ENCODE data around the gene RELL1.

RELL1 gene

GRCh38 chr4:37594099-37594498, 92.1 kb downstream of the RELL1 start:
- DNase-seq = no peak

DNA sequence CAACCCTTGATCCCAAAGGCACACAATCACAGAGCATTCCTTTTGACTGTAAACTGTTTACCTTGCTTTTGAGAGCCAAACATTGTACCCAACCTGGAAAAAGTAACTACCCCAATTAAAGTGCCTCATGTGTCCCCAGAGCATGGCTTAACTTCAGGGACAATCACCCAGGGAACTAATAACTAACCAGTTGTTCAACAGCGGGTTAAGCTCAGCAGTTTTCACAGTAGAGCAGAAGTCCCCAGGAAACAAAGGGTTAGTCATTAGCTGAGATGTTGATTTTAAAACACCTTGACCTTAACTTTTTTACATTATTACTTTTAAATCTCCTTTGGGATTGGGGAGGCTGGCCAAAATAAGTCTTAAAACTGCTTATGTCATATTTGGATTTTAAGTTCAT, 94.8 kb downstream of the RELL1 start:
- no peak for DNase-seq

GRCh38 chr4:37590016-37590415, 96.2 kb downstream of the RELL1 start:
- no peak for DNase-seq

DNA sequence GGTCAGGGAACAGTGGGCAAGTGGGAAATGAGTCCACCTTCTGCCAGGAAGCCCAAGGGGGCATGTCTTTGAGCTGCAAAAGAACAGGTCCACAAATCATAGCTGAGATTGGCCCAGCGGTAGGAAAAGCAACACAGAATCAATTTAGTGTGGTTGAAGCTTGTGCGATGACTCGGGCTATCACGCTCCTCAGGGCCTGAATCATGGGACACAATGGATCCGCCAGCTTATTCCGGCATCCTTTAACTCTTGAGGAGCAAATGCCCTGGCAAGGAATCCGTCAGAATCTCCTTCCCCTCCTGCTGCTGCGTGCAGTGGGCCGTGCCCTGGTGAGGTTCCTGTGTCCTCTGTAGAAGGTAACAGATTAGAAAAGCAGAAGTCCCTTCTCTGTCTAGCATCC, 98.0 kb downstream of the RELL1 start:
- DNase-seq = no peak

GRCh38 chr4:37586194-37586593, 100.0 kb downstream of the RELL1 start:
- DNase-seq = no peak

DNA sequence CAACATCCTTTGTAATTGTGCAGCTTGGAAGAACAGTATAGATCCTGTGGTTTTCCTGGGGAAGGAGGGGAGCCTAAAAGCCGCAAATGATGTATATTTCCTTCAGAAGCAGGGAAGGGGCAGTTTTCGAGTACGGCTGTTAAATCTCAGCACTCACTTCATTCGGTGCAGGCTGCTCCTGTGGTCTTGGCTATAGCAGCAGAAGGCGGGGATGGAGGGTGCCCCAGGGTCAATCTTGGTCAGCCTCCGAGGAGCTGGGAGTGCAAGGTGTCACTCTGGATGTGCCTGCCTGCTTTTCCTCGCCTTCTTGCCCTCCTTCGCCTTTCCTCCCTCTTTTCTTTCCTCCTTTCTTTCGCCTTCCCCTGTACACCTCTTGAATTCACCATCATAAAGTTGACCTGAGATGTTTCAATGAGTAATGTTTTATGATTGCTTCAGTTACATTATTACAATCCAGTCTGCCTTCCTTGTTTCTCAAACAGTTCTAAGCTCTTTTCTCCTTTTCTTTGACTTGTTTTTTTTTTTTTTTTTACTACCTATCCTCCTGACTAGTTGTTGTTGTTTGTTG, 101.6 kb downstream of the RELL1 start:
- no peak for DNase-seq

DNA sequence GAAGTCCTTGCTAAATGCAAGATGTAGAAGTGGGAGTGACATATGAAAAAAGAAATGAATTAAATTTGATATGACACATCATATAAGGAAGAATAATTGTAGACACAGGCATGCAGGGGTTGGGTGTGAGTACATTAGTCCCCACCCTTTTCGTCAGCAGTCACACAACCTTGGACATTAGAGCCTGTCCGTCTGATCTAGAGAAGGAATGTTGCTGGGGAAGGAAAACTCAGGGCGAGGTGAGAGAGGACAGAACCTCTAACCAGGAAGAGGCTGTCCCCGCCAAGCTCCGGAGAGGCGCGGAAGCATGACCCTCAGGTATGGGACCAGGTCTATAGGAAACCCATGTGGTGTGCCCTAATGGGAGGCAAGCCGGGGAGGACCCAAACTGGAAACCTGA, 102.1 kb downstream of the RELL1 start:
- no peak for DNase-seq

DNA sequence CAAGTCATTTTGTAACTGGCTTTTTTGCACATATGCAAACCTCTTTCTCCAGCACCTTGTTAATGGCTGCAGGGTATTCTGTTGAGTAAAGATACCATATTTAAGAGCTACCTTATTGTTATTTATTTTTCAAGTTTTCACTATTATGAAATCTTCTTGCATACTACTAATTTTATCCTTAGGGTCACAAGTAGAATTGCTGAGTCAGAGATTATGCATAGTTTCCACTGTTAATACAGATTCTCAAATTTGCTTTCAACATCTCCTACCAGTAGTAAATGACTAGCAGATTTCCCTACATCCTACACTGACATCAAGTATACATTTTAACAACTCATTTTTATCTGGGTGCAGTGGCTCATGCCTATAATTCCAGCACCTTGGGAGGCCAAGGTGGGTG, 112.6 kb downstream of the RELL1 start:
- DNase-seq = no peak

- no peak for DNase-seq
Observed at GRCh38 chr4:37568489-37568888, 117.7 kb downstream of the RELL1 start.

DNA sequence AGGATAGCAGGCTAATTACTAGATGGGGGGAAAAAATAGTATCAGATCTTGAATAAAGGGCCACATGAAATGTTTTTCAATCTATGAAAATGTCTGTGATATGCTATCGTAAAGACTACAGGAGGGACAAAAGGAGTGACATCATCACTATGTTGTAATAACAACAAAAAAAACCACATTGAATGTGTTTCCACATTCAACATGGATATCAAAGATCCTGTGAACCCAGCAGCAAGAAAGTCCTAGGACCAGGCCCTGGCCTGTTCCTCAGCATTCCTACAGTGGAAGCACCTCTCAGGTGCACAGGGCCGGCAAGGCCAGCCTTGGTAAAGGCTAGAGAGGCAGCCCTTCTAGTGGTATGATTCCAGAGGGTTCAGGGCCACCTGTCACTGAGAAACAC, 118.3 kb downstream of the RELL1 start:
- DNase-seq = no peak

GRCh38 chr4:37562592-37562991, 123.6 kb downstream of the RELL1 start:
- DNase-seq = no peak

GRCh38 chr4:37561803-37562207, 124.4 kb downstream of the RELL1 start:
- DNase-seq = no peak

DNA sequence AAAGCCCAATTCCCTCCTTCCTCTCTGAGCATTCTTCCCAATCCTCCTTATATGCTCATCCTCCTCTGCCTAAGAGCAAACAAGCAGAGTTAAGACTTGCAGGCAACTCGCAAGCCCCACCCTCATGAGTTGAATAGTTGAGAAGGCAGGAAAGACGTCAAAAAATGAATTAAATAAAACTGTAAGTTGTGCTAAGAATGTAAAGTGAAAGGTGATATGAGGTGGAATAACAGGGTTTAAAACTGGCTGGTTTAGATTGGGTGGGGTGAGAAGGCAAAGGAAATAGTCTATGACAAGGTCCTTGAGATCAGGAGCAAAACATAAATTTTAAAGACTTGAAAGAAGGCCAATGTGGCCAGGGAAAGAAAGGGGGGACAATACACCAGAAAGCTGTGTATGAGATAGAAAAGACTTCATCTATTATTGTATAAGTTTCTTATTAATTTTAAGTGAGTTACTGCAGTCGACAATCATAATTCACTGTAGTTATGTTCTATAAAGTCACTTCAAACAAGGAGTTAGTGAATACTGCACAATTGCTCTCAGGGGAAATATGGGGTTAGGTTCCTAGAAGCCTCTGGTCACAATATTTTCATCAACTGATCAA, 124.9 kb downstream of the RELL1 start:
- no peak for DNase-seq

Measured in right forelimb (tissue), 1 donor.